ENCODE measurements around the gene RBPJ. TPM values are rescaled to one million over a fixed set of nuclear protein-coding genes. Genes with fewer than 3 reads are reported as not detected.
"Not testable (repeated sequence)": the region's sequence is repeated elsewhere in the genome, so short reads cannot be mapped to it uniquely, and the experiment has no call there.

RBPJ gene
- total RNA-seq, 1 donor from 2014 or later = 42.1 TPM

DNA sequence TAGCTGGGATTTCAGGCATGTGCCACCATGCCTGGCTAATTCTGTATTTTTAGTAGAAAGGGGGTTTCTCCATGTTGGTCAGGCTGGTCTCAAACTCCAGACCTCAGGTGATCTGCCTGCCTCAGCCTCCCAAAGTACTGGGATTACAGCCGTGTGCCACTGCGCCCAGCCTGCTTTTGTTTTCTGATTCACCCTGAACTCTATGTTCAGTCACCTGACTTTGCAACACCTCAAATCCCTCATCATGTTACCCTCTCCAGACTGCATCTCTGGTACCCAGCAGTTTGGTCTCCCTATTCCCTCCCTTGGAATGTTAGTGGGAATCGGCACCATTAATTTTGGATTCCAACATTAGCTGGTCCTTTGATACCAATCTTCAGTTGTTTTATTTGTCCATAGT is 81.2 kb downstream of the RBPJ start:
- ATAC-seq; intact Hi-C loops (cut with DNase I); DNase-seq (ENCODE audit: missing footprints): not testable (repeated sequence)

DNA sequence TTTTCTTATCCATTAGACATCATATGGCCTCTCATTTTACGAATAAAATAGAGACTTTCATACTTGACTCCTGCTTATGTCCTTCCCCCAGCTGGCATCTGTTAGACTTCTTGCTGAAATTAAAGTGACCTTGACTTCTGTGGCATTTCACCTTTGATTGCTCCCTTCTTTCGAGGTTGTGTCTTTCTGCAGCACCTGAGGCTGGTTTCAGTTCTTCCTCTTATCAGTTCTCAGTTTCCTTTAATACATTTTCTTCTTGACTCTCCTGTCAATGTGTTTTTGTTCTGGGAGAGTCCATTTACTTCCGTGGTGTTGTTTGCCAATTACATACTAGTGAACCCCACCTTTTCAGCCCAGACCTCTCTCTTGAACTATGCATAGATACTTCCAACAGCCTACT is 81.6 kb downstream of the RBPJ start:
- ATAC-seq (no peak), DNase-seq (ENCODE audit: missing footprints) (no peak)
- intact Hi-C loops (cut with DNase I) = no loop called here

DNA sequence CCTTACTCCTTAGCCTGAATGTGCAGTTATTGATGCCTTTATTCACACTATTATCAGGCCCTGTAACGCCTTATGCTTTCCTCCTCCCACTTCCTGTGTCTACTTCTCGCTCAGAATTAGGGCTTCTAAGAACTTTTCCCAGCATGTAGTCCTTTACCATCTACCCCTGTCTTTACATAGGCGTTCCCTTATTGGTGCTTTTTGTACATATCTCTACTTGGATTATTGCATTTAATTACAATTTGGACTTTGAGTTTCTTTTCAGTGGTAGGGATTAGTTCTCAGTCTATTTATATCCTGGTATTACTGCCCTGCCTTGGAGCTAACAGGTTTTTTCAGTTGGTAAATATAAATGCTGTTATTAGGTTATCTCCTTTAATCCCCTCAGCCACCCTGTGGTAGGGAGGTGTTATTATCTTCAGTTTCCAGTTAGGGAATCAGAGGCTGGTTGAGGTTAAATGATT is 84.0 kb downstream of the RBPJ start:
- intact Hi-C loops (cut with DNase I) = no loop called here

DNA sequence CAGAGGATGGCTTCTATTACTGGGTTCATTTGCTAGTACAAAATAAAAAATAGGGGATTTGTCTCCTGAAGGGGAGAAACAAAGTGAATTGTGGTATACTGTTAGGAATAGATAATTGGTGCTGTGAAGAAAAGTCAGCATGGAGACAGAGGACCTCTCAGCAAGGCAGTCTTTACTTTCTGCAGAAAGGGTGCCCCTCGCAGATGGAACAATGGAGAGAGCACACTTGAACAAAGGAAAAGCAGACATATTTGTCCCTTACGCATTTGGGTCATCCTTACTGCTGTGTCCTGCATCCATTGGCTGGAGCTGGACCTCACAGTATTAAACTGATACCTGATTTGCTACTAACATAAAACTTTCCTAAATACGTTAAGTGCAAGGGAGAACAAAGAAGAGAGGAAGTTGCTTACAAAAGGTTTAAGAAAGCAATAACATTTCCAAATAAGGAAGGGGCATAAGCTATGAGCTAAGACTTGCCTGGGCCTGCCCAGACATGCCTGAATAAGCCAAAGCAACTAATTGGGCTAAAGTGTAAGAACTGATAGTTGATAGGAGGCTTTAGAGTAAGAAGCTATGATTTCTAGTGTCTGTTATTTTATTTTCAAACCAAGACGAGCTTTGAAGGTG is 85.6 kb downstream of the RBPJ start:
- DNase-seq (ENCODE audit: missing footprints) (no peak), ATAC-seq (no peak)
- intact Hi-C loops (cut with DNase I) = no loop called here

More for the DNA sequence above, 84.0 kb downstream of the RBPJ start:
- DNase-seq (ENCODE audit: missing footprints) (no peak), ATAC-seq (no peak)

DNA sequence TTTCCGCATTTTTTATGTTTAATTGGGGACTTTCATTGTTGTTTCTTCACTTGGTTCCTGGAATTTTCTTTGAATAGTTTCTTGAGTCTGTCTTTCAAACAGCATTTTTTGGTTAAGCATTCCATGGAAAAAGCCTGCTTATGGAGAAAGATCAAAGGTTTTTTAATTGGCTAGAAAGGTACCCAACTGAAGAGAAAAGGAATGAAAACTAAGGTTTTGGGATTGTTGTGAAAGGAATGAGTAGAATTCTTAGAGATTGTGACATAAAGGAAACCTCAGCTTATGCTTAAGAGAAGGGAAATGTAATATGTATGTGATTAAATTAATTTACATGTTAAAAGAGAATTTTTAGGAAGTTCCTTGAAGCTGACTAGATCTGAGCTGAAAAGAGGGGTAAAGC is 86.7 kb downstream of the RBPJ start:
- DNase-seq (ENCODE audit: missing footprints) (no peak), ATAC-seq (no peak)
- intact Hi-C loops (cut with DNase I) = no loop called here

DNA sequence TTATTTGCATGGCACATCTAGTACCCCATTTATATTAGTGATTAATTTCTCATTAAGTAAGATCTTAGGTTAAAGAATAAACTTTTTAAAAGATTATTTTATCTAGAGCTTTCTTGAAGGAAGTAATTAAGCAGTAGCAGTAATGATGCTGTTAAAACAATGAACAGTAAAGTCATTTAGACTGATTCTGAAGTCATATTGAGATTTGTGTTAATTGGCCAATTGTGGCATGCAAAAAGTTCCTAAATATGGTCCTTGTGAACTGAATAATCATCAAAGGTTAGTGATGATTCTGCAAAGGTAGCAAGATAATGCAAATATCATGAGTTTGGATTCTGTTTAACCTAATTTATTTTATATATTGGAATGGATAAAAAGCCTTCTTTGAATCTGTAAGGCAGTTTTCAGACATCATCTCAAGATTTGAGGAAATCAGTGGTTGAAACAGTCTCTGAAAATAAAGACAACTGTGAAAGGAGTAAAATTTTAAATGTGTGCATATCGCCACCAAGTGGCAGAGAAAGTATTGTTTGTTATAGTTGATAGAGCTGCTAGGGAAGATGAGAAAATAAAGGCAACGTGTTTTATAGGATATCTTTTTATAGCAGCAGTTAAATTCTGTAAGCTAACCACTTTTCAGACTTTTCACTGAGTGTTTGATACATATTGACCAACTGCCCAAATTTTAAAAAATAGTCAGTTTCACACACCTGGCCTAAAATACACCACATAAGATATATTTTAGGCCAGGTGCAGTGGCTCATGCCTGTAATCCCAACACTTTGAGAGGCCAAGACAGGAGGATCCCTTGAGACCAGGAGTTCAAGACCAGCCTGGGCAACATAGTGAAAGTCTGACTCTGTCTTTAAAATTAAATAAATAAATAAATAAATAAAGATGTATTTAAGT is 89.8 kb downstream of the RBPJ start:
- DNase-seq (ENCODE audit: missing footprints) (no peak), ATAC-seq (no peak)
- intact Hi-C loops (cut with DNase I) = loop anchor here (2.0 to 10.0 kb wide), 5 partner anchors 88 to 486 kb away; partner anchors contain the start of gene RBPJ

DNA sequence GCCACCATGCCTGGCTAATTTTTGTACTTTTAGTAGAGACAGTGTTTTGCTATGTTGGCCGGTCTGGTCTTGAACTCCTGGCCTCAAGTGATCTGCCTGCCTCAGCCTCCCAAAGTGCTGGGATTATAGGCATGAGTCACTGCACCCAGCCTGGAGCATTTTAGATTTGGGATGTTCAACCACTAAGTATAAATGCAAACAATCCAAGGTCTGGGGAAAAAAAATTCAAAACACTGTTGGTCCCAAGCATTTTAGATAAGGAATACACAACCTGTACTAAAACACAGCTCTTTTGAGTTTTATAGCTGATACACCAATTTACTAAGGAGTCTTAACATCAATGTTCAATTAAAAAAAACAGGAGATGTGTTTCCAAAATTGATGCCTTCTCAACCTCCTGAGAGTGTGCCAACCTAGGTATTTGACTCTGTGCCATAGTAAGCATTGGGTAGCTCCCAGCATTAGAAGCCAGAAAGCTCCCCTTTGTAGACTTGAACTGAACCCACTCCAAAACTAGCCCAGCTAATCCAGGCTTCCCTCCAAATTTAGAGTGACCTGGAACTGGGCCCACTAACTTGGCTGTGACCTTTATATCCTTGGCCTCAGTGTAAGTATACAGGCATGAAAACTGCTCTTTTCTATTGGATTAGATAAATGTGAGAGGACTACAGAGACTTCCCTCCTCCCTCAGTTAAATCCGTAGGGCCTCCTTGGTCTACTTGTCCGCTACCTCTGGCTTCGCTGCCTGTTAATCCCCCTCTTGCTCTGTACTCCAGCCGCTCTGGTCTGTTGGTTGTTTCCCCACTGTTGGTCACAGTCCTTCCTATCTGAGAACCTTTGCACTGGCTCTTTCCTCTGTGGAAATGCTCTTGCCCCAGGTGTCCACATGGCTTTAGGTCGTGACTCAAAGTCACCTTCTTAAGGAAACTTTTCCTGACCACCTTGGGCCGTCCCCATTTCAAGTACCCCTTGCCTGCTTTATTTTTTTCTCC is 91.9 kb downstream of the RBPJ start:
- peak; percentile 92 for ATAC-seq
- intact Hi-C loops (cut with DNase I) = loop anchor here (5.0 to 10.0 kb wide), 4 partner anchors 90 to 488 kb away; partner anchors contain the start of gene RBPJ
- no peak for DNase-seq (ENCODE audit: missing footprints)

DNA sequence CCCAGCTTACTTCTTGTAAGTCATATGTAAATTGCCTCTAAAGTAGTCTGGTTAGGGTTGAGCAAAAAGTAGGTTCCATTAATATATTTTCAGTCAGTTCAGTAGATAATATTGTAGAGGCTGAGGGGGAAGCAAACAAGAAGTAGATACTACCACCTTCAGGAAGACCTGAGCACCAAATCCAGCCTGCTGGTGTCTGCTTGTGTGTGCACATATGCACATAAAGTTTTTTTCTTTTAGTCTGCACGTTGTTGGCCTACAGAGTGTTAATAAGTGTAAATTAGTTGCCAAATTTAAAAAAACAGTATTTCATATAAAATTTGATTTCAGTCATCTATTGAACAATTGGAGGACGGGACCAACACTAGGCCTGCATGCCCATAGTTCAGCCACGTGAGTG is 92.8 kb downstream of the RBPJ start:
- intact Hi-C loops (cut with DNase I) = loop anchor here (5.0 to 10.0 kb wide), 4 partner anchors 91 to 489 kb away; partner anchors contain the start of gene RBPJ
- DNase-seq (ENCODE audit: missing footprints) = no peak
- ATAC-seq = no peak

DNA sequence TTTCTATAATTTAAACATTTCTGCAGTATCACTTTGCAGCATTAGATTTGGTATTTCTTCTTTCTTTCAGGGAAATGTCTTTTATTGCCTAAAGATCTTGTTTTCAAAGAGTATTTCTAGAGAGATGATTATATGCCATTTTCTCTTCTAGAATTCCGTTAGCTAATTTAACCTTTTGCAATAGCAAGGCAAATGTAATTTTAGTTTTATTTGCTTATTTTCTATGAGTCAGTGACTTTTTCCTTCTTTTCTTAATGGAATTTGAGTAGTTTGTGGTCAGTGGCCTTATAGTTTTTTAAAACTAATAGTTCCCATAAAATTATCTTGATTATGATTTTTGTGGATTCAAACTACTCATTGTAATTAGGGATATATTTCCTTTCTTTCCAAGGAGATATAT is 97.3 kb downstream of the RBPJ start:
- intact Hi-C loops (cut with DNase I) = loop anchor here (10.0 kb wide), 1 partner anchor 493 kb away; no protein-coding TSS in a partner anchor
- DNase-seq (ENCODE audit: missing footprints) = no peak
- no peak for ATAC-seq

DNA sequence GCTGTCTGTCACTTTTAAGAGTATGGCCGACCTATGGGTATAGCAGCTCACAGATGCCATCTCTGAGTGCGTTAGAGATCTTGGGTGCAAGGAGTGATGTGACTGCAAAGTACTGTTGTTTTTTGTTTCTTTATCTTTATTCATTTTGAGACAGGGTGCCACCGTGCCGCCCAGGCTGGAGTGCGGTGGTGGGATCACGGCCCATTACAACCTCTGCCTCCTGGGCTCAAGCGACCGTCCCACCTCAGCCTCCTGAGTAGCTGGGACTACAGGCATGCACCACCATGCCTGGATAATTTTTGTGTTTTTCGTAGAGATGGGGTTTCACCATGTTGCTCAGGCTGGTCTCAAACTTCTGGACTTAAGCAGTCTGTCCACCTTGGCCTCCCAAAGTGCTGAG is 98.0 kb downstream of the RBPJ start:
- intact Hi-C loops (cut with DNase I) = loop anchor here (10.0 kb wide), 1 partner anchor 494 kb away; no protein-coding TSS in a partner anchor
- DNase-seq (ENCODE audit: missing footprints) (no peak), ATAC-seq (no peak)

DNA sequence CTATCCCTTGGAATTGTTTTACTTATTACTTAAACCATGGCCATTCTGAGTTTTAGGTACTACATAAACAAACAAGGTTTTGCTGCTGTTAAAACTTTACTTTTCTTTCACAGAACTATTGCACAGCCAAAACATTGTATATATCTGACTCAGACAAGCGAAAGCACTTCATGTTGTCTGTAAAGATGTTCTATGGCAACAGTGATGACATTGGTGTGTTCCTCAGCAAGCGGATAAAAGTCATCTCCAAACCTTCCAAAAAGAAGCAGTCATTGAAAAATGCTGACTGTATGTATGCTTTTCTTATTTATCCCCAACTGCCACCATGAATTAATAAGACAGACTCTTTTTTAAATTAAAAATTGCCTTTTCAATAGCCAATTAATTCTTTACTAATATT is 99.6 kb downstream of the RBPJ start:
- intact Hi-C loops (cut with DNase I) = no loop called here
- DNase-seq (ENCODE audit: missing footprints) = no peak
- no peak for ATAC-seq

DNA sequence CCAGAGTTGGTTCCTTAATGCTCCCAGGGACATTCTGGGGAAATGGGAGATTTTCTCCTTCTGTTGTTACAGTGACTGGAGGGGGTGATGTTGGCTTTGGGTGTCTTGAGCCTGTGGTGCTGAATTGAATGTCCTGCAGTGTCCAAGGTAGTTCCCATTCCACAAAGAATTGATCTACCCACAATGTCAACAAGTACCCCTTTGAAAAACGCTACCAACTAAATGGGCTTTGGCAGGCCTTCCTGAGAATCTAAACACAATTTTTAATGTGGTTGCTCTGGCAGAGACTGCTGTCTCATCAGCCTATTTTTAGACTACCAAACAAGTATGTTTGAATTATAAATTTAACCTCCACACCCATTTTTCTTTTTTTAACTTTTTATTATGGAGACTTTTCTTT is 100.1 kb downstream of the RBPJ start:
- no peak for DNase-seq (ENCODE audit: missing footprints)
- intact Hi-C loops (cut with DNase I) = no loop called here
- ATAC-seq = peak; percentile 26

DNA sequence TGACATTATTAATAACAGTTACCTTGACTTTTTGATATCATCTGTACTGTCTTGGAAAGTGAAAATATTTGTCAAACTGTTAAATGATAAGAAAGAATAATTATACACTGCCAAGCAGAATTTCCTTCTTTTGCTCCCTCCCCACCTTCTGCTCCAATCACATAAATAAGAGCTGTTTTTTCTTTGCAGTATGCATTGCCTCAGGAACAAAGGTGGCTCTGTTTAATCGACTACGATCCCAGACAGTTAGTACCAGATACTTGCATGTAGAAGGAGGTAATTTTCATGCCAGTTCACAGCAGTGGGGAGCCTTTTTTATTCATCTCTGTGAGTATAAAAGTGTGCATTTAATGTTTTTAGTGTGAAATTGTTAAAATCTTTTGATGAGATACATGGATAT is 103.3 kb downstream of the RBPJ start:
- no peak for DNase-seq (ENCODE audit: missing footprints)
- intact Hi-C loops (cut with DNase I) = no loop called here
- ATAC-seq = no peak

DNA sequence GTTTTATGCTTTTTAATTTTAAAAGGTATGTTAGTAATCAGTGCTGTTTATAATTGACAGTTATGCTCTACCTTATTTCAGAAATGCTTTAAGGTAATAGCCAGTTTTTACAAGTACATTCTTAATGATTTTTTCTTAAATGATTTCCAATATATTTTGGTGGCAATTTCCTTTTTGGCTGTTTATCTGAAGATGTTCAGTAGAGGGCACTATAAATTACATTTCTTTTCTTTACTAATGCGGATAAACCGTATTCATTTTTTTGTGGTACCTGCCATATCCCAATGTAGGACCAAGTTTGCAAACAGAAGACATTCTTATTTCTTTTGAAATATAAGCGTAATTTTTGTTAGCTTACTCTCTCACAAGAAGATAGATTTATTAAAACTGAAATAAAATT is 104.0 kb downstream of the RBPJ start:
- DNase-seq (ENCODE audit: missing footprints) (no peak), ATAC-seq (no peak)
- intact Hi-C loops (cut with DNase I) = no loop called here

DNA sequence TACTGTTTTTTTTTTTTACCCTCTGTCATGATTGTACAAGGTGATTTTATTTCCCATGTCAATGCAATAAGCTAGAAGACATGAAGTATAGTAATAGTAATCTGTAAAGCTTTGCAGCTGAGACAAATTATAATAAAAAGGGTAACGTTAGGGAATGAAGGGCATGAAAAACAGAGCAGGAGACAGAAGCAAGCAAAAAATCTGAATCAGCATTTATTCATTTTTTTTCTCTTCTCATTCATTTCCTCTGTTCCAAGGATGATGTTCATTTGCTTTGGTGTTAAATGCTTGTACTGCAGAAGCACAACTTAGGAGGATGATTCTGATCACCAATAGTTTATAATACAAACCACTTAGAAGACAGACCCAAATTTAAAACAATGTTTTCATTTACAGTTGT is 105.1 kb downstream of the RBPJ start:
- ATAC-seq = no peak
- DNase-seq (ENCODE audit: missing footprints) = no peak
- intact Hi-C loops (cut with DNase I) = no loop called here

DNA sequence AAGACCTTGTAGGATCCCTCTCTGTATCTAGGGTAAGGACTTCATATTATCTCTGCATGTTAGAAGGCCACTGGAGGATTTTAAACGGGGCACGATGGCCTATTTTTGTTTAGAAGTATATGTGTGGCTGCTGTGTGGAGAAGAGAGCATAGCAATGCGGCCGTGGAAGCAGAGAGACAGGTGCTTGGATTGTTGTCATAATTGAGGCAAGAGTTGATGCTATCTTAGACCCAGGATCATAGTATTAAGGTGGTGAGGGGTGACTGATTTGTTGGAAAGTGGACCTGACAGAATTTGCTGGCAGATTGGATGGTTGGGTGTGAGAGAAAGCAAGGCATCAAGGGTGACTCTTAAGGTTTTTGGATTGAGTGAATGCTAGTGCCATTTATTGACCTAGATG is 106.1 kb downstream of the RBPJ start:
- DNase-seq (ENCODE audit: missing footprints) (no peak), ATAC-seq (no peak)
- intact Hi-C loops (cut with DNase I) = no loop called here

DNA sequence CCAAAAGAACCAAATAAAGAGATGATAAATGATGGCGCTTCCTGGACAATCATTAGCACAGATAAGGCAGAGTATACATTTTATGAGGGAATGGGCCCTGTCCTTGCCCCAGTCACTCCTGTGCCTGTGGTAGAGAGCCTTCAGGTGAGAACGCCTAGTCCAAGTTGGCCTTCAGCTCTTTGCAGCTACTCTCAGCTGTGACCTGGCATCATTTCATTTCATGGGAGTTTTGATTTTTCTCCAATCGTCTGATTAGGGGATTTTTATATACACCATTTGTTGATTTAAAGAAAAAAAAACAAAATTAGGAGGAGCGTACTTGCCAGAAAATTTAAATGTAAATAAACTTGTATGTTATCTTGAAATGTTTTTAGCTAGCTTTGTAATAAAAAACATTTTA is 109.1 kb downstream of the RBPJ start:
- ATAC-seq = no peak

DNA sequence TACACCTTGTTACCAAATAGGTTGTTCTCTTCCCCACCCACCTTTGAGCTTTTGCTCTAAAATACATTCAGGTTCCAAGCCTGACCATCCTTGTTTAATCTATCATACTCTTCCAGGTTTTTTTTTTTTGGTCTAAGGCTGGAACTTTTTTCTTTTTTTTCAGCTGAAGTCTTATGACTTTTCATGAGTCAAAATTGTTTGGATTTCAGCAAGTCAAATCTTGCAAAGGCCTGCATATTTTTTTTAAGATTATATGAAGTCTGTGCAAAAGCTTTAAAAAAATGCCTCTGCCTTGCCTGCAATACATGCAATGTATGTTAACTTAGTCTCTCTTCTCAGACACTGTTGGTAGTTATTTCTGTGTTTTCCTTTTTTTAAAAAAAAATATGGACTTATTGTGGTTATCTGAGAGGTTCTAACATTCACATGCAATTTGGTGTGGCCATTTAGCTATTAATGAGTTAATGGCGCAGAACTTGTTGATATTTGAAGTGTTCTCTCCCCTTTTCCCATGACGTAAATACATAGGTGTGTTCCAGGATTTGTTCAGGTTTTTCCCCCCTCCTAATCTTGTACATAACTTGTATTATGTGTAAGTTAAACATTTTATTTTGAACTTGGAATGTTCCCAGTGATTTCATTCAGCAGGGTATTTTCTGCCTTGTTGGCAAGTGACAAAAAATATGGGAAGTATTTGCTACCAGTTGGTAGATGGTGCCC is 110.8 kb downstream of the RBPJ start:
- DNase-seq (ENCODE audit: missing footprints) (no peak), ATAC-seq (no peak)
- intact Hi-C loops (cut with DNase I) = no loop called here

More for the DNA sequence above, 109.1 kb downstream of the RBPJ start:
- DNase-seq (ENCODE audit: missing footprints) = no peak
- intact Hi-C loops (cut with DNase I) = no loop called here
